ENCODE data around the gene TBL1X.

Gene TBL1X

DNA sequence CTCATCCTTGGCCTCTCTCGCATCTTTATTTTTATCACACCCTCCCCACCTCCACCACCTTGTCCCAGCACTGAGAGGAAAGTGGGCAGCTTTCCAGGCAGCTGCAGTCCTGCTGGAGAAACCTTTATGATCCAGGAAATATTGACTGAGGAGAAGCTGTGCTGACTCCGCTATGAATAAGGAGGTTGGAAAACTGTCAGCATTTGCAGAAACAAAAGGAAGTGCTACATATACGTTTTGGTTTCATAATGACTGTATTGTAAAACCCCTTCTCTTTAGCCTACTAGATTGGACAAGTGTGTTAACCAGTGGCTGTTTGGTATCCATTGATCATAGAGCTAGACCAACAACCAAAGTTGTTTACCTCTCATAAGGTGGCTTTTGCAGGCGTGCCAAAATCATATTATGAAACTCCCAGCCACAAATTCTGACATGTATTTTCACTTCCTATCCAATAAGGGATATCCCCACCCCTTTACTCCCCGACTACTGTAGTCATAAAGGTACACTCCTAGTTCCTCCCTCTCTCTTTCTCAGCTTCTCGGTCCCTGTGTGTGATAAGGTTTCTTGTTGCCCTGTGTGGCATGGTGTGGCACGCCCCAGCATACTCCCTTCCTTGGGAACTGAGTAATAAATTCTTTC, 212.4 kb downstream of the TBL1X start:
- no peak for DNase-seq

DNA sequence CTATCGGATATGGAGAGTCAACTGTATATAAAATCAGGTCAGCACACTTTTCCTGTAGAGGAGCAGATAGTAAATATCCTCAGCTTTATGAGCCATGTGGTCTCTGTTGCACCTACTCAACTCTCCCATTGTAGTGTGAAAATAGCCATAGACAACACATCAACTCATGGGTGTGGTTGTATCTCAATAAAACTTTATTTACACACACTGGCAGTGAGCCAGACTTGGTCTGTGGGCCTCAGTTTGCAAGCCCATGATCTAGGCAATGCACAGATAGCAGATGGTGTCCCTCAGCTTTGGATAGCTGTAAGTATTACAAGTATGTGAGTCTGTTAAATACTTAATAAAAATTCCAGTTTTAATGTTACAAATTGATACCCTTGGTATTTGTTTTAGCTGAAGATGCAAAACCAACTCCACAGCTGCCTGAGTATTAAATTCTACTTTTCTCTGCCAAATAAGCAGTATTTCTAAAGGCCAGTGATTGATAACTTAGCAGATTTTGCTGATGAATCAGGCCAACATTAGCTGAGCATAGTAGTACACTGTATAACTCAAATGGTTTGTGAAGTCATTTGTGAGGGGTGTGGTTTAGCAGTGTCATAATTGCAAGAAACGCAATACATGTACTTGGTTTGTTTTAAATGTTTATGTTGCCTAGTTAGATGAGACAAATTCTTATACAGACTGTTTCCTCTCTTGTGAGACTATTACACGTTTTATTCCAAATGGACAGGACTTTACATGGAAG, 213.5 kb downstream of the TBL1X start:
- DNase-seq: no peak

DNA sequence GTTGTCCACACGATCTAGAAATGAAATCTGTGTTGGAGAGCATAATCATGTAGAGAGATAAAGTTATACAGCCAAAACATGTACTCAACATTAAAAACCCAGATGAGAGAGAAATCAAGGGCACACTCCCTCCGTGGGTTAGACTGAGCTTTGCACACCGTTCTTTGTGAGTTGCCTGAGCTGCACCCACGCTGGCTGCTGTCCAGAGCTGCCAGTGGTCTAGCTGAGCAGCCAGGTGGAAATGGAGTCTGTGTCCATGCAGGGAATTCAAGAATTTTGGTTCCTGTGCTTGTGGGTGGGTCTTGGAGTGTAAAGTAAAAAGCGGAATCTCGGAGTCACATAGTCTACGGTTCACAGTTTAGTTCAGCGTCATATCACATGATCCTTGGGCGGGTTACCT, 216.2 kb downstream of the TBL1X start:
- DNase-seq: no peak

GRCh38 chrX:9681422-9681821, 216.6 kb downstream of the TBL1X start:
- no peak for DNase-seq

DNA sequence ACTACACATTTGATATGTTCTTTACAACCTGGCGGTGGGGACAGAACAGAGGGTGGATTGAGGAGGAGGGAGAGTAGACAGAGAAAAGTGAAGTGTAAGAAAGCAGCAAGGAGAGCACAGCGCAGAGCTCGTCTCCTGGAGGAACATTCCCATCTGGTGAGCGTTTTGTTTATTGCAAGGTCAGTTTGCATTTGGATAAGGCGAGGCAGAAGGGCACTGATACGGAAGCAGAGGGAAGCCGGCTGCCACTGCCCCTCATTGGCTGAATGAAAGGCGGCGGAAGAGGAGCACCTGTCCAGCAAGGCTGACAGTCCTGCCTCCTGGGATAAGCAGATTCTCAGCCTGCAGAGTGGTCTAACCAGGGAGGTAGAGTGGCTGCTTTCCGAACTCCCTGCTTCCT, 217.6 kb downstream of the TBL1X start:
- DNase-seq: no peak

DNA sequence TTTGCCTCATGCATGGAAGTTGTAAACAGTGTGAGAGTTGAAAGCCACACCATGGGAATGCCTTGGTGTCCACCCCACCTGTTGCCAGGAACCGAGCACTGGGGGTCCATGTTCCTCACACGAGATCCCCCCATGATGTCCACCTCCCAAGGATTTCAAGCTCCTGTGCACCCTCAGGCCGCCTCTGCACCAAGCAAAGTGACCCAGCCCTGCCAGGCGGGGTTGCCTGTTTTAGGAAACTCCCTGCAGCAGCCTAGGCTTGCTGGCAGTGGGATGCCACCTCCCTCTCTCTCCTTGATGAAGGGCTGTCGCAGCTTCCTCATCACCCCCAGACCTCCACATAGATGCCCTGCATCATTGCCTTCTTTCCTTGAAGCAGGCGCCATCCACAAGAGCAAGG, 218.0 kb downstream of the TBL1X start:
- no peak for DNase-seq

DNA sequence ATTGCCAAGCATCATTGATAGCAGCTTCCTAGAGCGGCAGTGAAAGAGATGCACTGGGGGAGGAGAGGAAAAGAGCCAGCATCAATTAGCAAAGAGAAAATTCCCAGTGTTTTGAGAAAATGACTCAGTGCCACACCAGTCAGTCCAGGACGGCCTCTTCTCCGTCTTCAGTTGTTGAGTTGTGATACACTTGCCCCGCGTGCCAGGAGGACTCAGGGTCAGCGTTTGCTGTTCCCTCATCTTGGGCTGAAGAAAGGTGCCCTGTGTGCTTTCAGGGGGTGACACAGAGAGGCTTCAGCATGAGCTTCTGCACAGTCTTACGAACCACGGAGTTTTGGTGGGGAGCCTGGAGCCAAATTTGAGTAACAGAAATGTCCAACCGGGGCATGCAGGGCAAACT, 218.5 kb downstream of the TBL1X start:
- no peak for DNase-seq

DNA sequence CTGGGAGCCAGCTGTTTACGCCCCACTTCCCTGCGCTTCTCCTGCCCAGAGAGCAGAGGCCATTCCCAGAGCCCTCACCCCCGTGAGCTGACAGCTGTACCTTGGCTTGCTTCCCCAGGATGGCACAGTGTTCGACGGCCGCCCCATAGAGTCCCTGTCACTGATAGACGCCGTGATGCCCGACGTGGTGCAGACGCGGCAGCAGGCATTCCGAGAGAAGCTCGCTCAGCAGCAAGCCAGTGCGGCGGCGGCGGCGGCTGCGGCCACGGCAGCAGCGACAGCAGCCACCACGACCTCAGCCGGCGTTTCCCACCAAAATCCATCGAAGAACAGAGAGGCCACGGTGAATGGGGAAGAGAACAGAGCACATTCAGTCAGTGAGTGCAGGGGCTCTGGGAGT, 223.0 kb downstream of the TBL1X start:
- no peak for DNase-seq

- DNase-seq: no peak
Measured at GRCh38 chrX:9688833-9689232, 224.0 kb downstream of the TBL1X start.

GRCh38 chrX:9690046-9690445, 225.2 kb downstream of the TBL1X start:
- DNase-seq: no peak

DNA sequence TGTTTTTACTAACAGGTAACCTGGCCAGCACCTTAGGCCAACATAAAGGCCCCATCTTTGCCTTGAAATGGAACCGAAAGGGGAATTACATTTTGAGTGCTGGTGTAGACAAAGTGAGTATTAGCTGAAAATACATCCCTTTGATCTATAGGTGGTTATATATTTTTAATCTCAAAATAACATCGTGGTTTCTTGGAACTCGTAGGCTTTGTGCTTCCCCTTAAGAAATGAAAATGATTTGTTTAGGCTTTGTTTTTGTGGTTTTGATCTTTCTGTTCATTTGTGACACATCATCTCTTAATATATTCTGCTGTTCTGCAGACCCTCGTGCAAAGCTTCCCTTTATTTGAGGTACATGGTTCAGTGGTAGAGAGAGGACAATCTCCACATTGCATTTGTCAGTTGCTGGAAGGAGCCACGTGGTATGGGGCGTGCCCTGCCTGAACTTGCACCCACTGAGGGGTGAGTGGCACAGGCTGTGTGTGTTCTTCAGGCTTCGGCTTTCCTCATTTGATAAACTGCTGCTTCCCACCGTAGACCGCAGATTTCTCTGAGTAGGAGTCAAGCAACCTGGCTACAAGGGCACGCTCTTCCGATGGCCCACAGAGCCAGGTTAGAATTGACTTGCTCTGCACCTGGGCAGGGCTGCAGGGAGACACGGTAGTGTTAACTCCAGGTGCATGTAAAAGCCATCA, 228.6 kb downstream of the TBL1X start:
- DNase-seq: no peak

GRCh38 chrX:9698576-9698975, 233.7 kb downstream of the TBL1X start:
- DNase-seq: no peak

GRCh38 chrX:9700555-9700954, 235.7 kb downstream of the TBL1X start:
- DNase-seq: no peak

GRCh38 chrX:9701790-9702189, 236.9 kb downstream of the TBL1X start:
- no peak for DNase-seq

DNA sequence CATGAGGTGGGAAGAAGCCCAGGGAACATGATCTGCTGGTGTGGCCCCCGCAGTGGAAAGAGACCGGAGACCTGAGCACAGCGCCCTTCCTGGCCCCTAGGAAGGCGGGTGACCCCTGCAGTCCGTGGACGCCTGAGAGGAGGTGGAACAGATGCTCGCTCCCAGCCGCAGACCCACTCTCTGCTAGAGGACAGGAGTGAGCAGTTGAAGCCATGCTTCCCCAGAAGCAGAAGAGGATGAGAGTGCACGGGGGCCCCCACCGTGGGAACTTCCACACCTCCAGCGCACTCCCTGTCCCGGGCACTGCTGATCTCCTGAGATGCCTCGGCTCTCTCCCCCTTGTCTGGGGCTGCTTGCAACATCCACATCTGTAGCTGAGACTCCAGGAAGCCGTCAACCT, 238.5 kb downstream of the TBL1X start:
- DNase-seq: no peak

DNA sequence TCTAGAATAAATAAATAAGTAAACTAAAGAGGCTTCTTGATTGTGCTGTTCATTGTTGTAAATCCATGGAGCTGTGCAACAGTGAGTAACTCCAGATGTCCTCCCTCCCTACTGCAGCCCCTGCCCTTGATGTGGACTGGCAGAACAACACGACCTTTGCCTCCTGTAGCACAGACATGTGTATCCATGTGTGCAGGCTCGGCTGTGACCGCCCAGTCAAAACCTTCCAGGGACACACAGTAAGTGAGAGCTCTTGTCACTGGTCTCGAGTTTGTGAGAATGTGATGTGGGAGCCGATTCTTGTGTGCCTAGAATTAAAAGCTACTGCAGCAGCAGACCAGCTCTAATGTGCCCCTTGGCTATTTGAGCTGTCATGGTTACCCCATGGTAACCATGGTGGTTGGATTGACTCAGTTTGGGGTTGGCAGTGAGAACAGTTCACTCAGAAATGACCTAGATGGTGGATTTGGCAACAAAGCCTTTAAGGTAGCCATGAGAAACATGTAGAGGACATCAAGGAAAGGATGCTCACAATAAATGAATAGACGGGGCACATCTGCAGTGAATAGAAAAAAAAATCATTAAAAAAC, 240.1 kb downstream of the TBL1X start:
- DNase-seq: no peak

DNA sequence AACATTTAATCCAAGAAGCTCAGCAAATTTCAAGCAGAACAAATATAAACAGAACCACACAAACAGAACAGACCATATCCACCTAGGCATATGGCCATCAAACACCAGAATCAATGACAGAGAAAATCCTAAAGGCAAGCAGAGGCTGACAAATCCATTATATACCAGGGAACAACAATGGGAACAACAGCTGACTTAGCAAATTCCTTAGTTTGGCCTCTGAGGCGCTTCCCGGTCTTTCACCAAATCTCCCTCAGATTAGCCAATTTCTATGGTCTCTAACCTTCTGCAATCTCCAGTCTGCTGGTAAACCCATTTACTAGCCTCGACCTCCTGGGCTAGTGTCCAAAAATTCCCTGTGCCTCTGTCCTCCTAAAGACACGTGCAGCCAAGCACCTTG, 241.6 kb downstream of the TBL1X start:
- no peak for DNase-seq

- DNase-seq: no peak
Measured at GRCh38 chrX:9707306-9708033, 242.6 kb downstream of the TBL1X start.

GRCh38 chrX:9708086-9708485, 243.2 kb downstream of the TBL1X start:
- no peak for DNase-seq

GRCh38 chrX:9708923-9709553, 244.2 kb downstream of the TBL1X start:
- DNase-seq: peak; percentile 29

DNA sequence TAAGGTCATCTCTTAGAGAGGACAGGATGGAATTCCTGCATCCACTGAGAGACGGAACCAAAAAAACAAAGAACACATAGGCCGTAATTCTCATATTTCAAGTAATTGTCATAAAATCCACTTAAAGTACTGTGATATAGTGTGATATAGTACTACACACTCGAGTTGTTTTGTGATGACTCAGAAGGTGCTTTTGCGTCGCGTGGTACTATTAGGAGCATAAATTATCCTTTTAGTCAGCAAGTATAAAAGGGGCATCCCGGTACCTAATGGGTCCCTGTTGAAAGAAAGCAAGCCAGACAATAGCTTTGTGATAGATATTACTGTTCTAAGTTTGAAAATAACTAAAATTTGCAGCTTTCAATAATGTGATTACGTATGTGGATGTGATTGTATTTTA, 245.5 kb downstream of the TBL1X start:
- no peak for DNase-seq

DNA sequence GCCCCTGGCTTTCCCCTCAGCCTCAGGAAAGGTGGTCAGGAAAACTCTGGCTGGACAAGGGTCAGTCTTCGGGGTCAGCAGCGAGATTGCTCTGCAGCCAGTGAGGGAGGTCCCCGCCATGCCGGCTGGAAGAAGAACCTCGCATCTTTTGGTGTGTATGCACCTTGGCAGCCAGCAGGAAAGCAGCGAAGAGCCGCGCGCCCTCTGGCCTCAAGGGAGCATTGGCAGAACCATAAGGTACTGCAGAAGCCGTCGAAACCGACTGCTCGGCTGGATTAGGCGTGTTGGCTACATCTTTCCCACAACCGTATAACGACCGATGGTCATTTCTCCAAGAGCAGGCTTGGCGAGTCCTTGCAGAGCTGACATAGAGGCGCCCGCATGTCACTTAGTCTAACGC, 252.5 kb downstream of the TBL1X start:
- DNase-seq: no peak

GRCh38 chrX:9724711-9725110, 259.9 kb downstream of the TBL1X start:
- no peak for DNase-seq

Data from NCI-H1436 (cell line).